H1 (cell line): Measurements from ENCODE around the gene PTPRT. TPM values are rescaled to one million over a fixed set of nuclear protein-coding genes. Genes with fewer than 3 reads are reported as not detected.

ENCODE experiments used
- CREB1 ChIP-seq: IDR thresholded peaks from 2 replicates; pipeline ENCODE4 v1.6.1; 2012; ENCODE audit warnings: inconsistent platforms
- NRF1 ChIP-seq: IDR thresholded peaks from 2 replicates; pipeline ENCODE4 v1.6.1; 2011; ENCODE audit warnings: mild to moderate bottlenecking, low read depth, low read length, improper control_type of control experiment
- POLR2AphosphoS5 ChIP-seq: IDR thresholded peaks from 2 replicates; pipeline ENCODE4 v1.6.1; 2011; ENCODE audit warnings: low read depth, low read length
- RFX5 ChIP-seq: IDR thresholded peaks from 2 replicates; pipeline ENCODE4 v1.6.1; 2011; ENCODE audit warnings: low read depth, low read length, improper control_type of control experiment, borderline replicate concordance
- SIX5 ChIP-seq: IDR thresholded peaks from 2 replicates; pipeline ENCODE4 v1.6.1; 2011; ENCODE audit warnings: mild to moderate bottlenecking, low read depth, low read length
- USF2 ChIP-seq: IDR thresholded peaks from 2 replicates; pipeline ENCODE4 v1.6.1; 2011; ENCODE audit warnings: low read length, improper control_type of control experiment
- polyA plus RNA-seq, 7 experiments: library from polyadenylated mRNA; depleted of rRNA in 3 of 7; stranded (reverse) in 5 of 7; unstranded in 2 of 7; fragments of >200 nt in 5 of 7; fragments of 200-250 nt in 2 of 7; gene quantifications; 1 replicate in 5 of 7; 2 replicates in 1 of 7; 4 replicates in 1 of 7; pipeline versions ENCODE4 v1.2.1 to v1.2.3, GENCODE V29; 2011 to 2013; ENCODE audit warnings: missing spikeins in 2 of 7, mixed read lengths in 2 of 7
- total RNA-seq: library from RNA; stranded (reverse); fragmentation: NEBNext Ultra II Directional; extraction: Animal tissue kit (Norgen Biotek cat#: 25700); gene quantifications from 2 replicates; pipeline ENCODE4 v1.2.1, GENCODE V29; 2021

Gene PTPRT
- total and polyA plus RNA-seq, 2 of the 8 experiments (the other 6 are each of a cell fraction or from before 2014, with no cell fraction given): 0.33 to 1.8 TPM

- TF ChIP-seq POLR2AphosphoS5 (no peak), RFX5 (no peak), CREB1 (no peak), NRF1 (no peak), USF2 (no peak), SIX5 (no peak)
- TF ChIP-seq, all 59 proteins: peak for 0
Observed at GRCh38 chr20:42588847-42589246, 600.9 kb downstream of the PTPRT start (continued).
